Limb (tissue), 2 donors: ENCODE data around the gene ANKS1A.

Experiments
- DNase-seq, 2 donors: peaks; one replicate each; pipeline ENCODE4 v3.0.0-alpha.2; 2016; ENCODE audit errors: extremely low spot score in 2 of 2

ANKS1A gene

DNA sequence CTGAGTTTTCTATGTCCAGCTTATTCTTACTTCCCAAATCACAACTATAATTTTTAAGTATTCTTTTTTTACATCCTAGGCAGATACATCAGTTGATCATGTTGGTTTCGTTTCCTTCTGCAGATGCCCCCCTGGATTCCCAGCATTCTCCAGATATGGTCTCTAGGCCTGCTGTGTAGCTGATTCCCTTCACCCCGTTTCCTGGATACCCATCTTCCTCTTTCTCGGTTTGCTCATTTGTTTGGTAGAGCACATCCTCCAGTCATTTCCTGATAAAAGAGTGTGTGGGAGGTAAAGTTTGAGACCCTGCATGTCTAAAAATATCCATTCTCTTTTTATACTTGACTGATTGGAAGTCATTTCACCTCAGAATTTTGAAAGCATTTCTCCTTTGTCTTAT, 66.4 kb downstream of the ANKS1A start:
- no peak for DNase-seq

- DNase-seq, result no peak
These were observed 68.3 kb downstream of the ANKS1A start for GRCh38 chr6:34957231-34957783.

GRCh38 chr6:34958734-34959133, 69.7 kb downstream of the ANKS1A start:
- DNase-seq, result no peak

- no peak for DNase-seq
These were observed 70.2 kb downstream of the ANKS1A start for GRCh38 chr6:34959224-34959623.

DNA sequence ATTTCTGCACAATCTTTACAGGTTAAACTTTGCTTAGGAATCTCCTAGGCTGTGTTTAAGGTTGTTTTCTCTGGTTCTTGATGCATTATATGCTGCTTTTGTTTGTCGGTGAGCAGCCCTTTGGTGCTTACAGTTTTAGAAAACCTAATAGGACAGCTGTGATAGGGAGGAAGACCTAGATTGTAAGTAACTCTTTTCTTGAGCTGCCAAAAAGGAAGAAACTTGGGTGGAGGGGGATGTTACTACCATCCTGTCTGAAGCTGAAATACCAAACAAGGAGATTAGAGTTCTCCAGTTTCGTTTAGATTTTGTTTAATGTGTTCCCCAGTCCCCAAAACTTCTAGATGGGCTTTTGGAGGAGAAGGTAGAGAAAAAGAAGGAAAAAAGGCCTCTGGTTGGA, 72.0 kb downstream of the ANKS1A start:
- DNase-seq, result no peak

DNA sequence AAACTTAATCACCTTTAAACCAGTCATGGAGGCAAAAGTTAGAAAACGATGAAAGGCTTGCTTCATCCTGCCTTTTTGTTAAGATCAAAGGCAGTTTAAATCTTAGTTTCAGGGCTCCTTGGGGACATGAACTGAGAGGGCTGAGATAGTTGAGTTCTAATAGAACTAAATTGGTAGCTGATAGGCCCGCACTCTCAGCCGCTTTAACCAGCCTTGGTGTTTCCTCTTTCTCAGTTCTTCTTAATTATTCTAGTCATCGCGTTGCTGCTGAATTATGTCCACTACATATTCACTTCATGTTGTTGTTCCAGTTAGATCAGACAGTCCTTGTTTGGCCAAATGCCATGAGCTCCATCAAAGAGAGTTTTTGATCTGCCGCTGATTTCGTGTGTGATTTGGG, 72.5 kb downstream of the ANKS1A start:
- no peak for DNase-seq

DNA sequence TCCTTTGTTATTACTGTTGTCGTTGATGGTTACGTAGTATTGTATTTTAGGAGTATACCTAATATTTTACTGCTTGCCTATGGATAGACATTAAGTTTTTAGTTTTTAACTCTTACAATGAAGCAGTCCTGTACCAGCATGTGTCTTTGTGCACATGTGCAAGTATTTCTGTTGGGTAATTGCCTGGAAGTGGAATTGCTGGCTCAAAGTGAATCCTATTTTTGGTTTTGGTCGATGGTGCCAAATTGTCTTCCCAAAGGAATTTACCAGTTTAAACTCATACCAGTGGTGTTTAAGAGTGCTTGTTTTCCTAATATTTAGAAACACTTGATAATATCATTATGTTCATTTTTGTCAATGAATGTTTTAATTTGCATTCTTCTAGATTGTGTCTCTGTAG, 75.5 kb downstream of the ANKS1A start:
- DNase-seq, result no peak

DNA sequence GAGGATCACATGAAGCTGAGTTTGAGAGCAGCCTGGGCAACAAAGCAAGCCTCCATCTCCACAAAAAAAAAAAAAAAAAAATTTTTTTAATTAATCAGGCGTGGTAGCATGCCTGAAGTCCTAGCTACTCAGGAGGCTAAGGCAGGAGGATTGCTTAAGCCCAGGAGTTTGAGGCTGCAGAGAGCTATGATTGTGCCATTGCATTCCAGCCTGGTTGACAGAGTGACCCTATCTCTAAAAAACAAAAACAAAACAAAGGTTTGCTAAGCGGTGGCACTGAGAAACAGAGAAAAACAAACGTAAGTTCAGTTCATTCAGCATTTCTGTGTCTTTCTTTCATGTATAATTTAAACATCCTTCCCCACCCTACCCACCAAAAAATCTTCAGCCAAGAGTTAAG, 78.4 kb downstream of the ANKS1A start:
- DNase-seq, result no peak

DNA sequence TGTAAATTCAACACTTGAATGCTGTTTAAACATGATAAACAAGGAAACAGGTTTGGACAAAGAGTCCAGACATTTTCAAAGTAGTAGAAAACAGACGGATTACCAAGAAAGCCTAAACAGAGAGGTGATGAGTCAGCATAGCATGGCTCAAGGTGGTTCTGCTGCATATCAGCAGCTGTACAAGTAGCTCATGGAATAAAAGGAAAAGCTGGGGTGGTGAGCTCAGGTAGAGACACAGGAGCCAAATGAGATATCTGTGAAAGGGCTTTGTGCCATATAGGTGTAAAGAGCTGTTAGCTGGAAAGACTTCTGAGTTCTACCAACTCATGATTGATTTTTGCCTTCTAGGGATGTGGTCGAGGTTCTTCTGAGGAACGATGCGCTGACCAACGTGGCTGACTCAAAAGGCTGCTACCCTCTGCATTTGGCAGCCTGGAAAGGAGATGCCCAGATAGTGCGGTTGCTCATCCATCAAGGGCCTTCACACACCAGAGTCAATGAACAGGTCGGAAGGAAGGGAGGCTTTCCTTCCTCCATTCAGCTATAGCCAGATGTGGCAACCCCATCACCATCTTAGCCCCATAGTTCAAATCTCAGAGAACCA, 80.7 kb downstream of the ANKS1A start:
- DNase-seq, result no peak

- DNase-seq, result no peak
These were observed 81.4 kb downstream of the ANKS1A start for GRCh38 chr6:34970488-34970887.

DNA sequence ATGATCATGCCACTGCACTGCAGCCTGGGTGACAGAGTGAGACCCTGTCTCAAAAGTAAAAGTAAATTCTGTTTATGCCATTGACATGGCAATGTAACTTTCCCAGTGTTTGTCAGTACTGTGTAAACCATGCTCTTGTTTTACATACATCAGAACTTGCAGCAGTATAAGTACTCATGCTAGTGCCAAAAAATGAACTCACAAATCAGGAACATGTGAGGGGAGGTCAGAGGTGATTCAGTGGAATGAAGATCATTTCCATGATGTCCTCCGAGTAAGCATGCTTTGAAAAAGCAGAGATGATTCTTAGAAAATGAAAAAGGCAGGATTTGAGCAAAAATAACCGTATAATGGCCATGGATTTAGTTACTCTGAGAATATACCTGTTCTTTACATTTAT, 81.9 kb downstream of the ANKS1A start:
- DNase-seq, result no peak

DNA sequence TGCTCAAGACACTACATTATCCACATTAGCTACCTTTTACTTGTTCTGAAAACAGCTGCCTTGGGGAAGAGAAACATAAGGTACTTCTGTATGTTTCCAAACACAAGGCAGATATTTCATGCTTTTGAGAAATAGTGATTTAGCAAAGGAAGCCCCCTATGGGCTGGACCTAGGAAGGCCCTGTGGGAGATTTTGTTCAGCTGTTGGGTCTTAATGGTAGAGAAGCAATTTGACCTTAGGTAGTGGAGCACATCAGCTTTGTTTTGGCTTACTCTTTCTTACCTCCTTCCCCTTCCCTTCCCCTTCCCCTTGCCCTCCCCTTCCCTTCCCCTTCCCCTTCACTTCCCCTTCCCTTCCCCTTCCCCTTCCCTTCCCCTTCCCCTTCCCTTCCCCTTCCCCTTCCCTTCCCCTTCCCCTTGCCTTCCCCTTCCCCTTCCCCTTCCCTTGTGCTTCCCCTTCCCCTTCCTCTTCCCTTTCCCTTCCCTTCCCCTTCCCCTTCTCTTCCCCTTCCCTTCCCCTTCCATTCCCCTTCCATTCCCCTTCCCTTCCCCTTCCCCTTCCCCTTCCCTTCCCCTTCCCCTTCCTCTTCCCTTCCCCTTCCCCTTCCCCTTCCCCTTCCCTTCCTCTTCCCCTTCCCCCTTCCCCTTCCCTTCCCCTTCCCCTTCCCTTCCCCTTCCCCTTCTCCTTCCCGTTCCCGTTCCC, 84.6 kb downstream of the ANKS1A start:
- no peak for DNase-seq

GRCh38 chr6:34974249-34974642, 85.2 kb downstream of the ANKS1A start:
- DNase-seq, result no peak

DNA sequence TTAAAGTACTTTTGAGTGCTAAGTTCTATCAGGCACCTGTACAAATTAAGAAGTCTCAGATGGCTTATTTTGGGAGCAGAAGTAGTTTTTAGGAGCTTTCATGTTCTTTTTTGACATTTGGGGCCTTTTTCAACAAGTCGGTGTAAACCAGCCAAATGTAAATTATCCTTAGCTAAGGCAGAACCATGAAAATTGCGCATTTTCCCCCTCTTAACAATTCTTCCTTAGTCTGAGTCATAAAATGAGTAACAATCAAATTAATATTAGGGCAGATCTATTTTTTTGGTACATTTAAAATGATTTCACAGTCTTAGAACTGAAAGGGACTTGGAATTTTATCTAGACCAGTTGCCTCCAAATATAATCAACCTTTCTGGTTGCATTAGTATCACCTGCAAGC, 87.2 kb downstream of the ANKS1A start:
- no peak for DNase-seq

DNA sequence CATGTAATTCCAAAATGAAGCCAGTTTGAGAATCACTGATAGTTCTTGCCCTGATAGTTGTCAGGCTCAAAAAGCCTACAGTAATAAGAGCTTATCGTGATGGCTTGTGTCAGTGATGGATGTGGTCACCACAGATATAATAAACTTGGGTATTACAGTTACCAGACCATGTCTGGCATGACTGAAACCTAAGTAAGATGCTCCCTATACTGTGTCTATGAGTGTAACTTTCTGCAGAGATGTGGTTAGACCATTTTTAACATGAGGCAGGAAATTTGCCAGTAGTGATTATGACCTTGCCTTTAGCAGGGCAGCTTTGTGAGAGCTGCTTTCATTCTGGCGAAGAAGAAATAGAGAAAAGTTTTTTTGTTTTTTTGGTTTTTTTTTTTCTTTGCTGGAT, 90.2 kb downstream of the ANKS1A start:
- DNase-seq, result no peak

GRCh38 chr6:34979994-34980393, 90.9 kb downstream of the ANKS1A start:
- no peak for DNase-seq

- no peak for DNase-seq
These were observed 92.3 kb downstream of the ANKS1A start for GRCh38 chr6:34981366-34981765.

DNA sequence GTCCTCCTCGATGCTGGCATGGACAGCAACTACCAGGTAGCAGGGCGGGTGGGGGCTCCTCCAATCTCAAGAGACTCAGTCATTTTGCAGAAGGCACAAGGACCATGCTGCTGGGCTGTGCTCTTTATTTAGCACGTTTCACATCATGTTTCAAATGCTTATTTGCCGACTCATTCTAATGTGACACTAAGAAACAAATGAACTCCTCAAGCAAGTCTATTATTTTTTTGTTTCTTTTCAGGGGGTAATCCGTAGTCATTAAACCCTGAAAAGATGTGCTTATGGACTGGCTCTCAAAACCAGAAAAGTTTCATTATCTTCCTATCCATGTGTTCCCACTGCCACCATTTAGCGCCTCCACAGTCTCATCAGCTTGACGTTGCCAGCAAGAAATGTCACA, 92.9 kb downstream of the ANKS1A start:
- no peak for DNase-seq

DNA sequence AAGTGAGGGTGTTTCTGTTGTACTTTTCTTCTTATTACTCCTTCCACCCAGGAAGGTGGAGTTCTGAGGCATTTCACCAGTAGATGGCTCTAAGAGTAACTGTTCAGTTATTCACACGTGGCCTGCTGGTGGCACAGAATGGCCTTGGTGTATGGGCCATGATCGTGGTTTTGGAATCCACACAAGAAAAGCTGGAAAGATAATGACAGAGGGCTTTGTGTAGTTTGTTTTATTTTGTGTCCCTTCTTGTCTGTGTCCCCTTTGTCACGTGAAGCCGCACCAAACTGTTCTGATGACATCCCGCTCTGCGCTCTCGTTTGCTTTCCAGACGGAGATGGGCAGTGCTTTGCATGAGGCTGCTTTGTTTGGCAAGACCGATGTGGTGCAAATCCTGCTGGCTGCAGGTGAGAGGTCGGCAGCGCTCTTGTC, 93.4 kb downstream of the ANKS1A start:
- no peak for DNase-seq

DNA sequence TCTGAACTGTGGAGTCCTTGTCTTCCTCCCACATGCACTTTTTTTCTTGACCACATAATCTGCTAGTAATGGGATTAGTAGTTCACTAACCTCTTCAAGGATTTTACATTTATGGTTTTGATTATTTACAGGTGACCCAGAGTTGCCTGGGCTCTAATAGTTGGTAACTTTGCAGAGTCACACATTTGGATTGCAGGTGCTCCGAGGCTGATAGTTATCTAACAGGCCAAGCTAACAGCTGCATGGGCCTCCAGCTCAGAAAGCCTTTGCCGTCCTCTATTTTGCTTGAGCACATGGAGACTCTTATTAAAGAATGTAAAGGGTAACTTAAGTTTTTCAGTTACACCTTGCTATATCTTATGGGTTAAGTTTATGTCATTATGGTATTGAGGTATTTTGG, 95.4 kb downstream of the ANKS1A start:
- DNase-seq, result no peak

GRCh38 chr6:34985236-34985635, 96.2 kb downstream of the ANKS1A start:
- no peak for DNase-seq

DNA sequence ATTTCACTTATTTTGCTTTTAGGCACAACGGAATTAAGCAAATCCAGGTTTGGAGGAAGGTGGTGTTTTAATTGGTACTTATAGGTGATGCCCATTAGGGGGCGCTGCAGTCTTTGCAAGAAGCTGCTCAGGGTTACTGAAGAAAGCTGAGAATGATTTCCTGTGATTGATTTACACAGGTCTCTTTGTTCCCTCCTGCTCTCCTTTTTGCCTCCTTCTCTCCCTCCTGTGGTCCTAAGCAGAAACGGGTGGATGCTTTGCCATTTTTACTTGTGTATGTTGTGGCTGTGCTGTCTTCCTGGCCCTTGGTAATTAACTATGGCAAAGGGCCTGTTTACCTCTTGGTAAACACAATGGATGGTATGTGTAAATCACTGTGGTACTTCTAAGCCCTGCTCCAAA, 97.8 kb downstream of the ANKS1A start:
- DNase-seq, result peak; percentile 79 to 91

GRCh38 chr6:34987506-34987905, 98.5 kb downstream of the ANKS1A start:
- no peak for DNase-seq
